MM.1S (cell line): ENCODE results near the gene GSE1.

Experiments
- CTCF ChIP-seq: fragments of 300-600 bp; sonication (generic); IDR thresholded peaks from 2 replicates; pipeline ENCODE4 v1.5.1; 2016; ENCODE audit warnings: antibody characterized with exemption, low read length, mixed read lengths
- EZH2 ChIP-seq: fragments of 300-600 bp; sonication (generic); optimal IDR thresholded peaks from 2 replicates; pipeline ENCODE3; 2017; ENCODE audit warnings: low read depth, mild to moderate bottlenecking, antibody characterized with exemption, low read length, mixed read lengths

GRCh38 chr16:85601272-85601639 lies 11.9 kb upstream of the GSE1 start:
- TF ChIP-seq CTCF, result no peak
- TF ChIP-seq EZH2, result no peak
